Natural killer cell treated with Interleukin-12 subunit alpha and Interleukin-12 subunit beta and Interleukin-15 and Interleukin-18, amount 100 ng/mL, for 72 hours (primary cell): ENCODE results near the gene BICDL2. TPM values are rescaled to one million over a fixed set of nuclear protein-coding genes. Genes with fewer than 3 reads are reported as not detected.
"Not testable (repeated sequence)": the region's sequence is repeated elsewhere in the genome, so short reads cannot be mapped to it uniquely, and the experiment has no call there.

ENCODE experiments used
- ATAC-seq, 2 donors: fragments of 150-1000 bp; cut with Tn5 transposase in 1 of 2; sonication (Bioruptor Pico), chemical (Tn5 transposase) in 1 of 2; 2 replicates each; pipeline ENCODE4 v1.10.0; 2021
- DNase-seq: peaks from one replicate; pipeline ENCODE4 v3.0.0; 2022; ENCODE audit warnings: low spot score
- H3K27ac Mint-ChIP-seq, 2 donors: 1 replicate in 1 of 2; 2 replicates in 1 of 2; pipeline ENCODE4 v1.8.0; 2022; ENCODE audit warnings: mixed read lengths in 2 of 2, mild to moderate bottlenecking in 1 of 2, moderate library complexity in 1 of 2
- H3K27me3 Mint-ChIP-seq, 2 donors: 1 replicate in 1 of 2; 2 replicates in 1 of 2; pipeline ENCODE4 v1.8.0; 2022; ENCODE audit warnings: mixed read lengths in 2 of 2
- H3K36me3 Mint-ChIP-seq: one replicate; pipeline ENCODE4 v1.8.0; 2022; ENCODE audit warnings: mixed read lengths
- H3K4me1 Mint-ChIP-seq, 2 donors: 1 replicate in 1 of 2; 2 replicates in 1 of 2; pipeline ENCODE4 v1.8.0; 2022; ENCODE audit warnings: low read depth in 2 of 2, mixed read lengths in 2 of 2, mild to moderate bottlenecking in 1 of 2
- H3K4me3 Mint-ChIP-seq: one replicate; pipeline ENCODE4 v1.8.0; 2022; ENCODE audit warnings: mixed read lengths
- H3K9me3 Mint-ChIP-seq: 2 replicates; pipeline ENCODE4 v1.8.0; 2022; ENCODE audit warnings: mixed read lengths
- total RNA-seq, 2 donors: library from RNA; stranded (reverse); gene quantifications; one replicate each; pipeline ENCODE4 v1.2.3, GENCODE V29; 2022

The BICDL2 gene
- total RNA-seq, 2 donors from 2014 or later: 0.50 to 0.67 TPM

DNA sequence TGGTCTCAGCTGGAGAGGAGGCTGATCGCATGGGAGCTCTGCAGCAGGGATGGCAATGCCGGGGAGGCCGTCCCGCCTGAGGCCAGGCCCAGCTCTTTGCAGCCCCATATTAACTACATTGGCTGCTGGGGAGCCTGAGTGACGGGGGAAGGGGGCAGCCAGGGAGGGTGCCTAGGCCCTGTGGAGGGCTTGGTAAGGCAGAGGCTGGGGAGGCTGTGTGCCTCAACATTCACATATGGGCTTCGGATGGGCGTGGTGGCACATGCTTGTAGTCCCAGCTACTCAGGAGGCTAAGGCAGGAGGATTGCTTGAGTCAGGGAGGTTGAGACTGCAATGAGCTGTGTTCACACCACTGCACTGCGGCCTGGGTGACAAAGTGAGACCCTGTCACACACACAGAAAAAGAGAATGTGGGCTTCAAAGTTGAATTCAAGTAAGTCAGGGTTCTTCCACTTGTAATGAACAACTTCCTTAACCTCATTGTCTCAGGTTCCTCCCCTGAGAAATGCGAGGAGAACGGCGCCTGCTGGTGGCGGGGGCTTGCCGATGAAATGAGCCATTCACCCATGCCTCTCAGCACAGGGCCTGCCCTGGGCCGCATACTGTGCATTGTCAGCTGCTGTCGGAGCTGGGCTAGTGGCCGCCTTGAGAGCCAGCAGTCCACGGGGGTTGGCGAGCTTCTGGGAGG, 36.0 kb upstream of the BICDL2 start:
- DNase-seq, H3K27me3 Mint-ChIP-seq, H3K9me3 Mint-ChIP-seq: not testable (repeated sequence)
- peak overlapping the region; percentile 98 to 100 for H3K27ac Mint-ChIP-seq
- ATAC-seq: peak; percentile 71 to 77
- H3K4me3 Mint-ChIP-seq: peak overlapping the region; percentile 85
- H3K36me3 Mint-ChIP-seq: peaks cover 18% of the 10 kb centered on the region
- peaks cover 79 to 86% of the 10 kb centered on the region in 2 donors for H3K4me1 Mint-ChIP-seq

- H3K36me3 Mint-ChIP-seq: peaks cover 15% of the 10 kb centered on the region
Measured at GRCh38 chr16:3072148-3072547, 35.4 kb upstream of the BICDL2 start.

DNA sequence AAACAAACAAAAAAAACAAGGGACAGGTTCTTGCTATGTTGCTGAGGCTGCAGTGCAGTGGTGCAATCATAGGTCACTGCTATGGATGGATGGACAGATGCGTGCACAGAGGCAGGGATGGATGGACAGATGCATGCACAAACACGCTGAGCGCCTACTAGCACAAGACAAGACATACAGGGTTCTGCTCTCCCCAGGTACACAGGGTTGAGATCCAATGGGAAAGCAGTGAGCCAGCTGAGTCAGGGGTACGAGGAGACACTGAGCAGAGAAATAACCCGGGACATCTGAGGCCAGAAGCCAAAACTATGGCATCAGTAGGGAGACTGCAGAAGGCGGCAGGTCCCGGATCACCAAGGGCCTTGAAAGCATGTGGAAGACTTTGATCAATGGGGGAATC, 34.9 kb upstream of the BICDL2 start:
- no peak for DNase-seq
- no peak for ATAC-seq
- peaks cover 74 to 75% of the 10 kb centered on the region in 2 donors for H3K4me1 Mint-ChIP-seq
- H3K27ac Mint-ChIP-seq: peak overlapping the region; percentile 97 to 100
- H3K27me3 Mint-ChIP-seq: no peaks in the 10 kb centered on the region
- H3K9me3 Mint-ChIP-seq: no peaks in the 10 kb centered on the region
- H3K4me3 Mint-ChIP-seq: peak overlapping the region; percentile 61
- H3K36me3 Mint-ChIP-seq: peaks cover 15% of the 10 kb centered on the region

More at GRCh38 chr16:3072148-3072547, 35.4 kb upstream of the BICDL2 start:
- DNase-seq, H3K9me3 Mint-ChIP-seq, H3K27me3 Mint-ChIP-seq: not testable (repeated sequence)
- ATAC-seq: peak in 1 of 2 donors; percentile 15
- Mint-ChIP-seq H3K4me1 (peaks cover 76 to 80% of the 10 kb centered on the region in 2 donors), H3K27ac (peak overlapping the region; percentile 97 to 100), H3K4me3 (peak overlapping the region; percentile 61)

DNA sequence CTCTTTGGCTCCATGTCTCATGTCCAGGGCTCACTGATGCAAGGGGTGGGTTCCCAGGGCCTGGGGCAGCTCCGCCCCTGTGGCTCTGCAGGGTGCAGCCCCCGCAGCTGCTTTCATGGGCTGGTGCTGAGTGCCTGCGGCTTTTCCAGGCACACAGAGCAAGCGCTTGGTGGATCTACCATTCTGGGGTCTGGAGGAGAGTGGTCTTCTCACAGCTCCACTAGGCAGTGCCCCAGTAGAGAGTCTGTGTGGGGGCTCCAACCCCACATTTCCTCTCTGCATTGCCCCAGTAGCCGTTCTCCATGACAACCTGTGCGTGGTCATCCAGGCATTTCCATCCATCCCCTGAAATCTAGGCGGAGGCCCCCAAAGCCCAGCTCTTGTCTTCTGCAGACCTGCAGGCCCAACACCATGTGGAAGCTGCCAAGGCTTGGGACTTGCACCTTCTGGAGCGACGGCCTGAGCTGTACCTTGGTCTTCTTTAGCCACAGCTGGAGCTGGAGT, 33.9 kb upstream of the BICDL2 start:
- Mint-ChIP-seq H3K9me3 (no peaks in the 10 kb centered on the region), H3K27me3 (no peaks in the 10 kb centered on the region), H3K36me3 (peaks cover 19% of the 10 kb centered on the region), H3K27ac (peak overlapping the region; percentile 97 to 100), H3K4me3 (no peak overlapping the region), H3K4me1 (peaks cover 67 to 68% of the 10 kb centered on the region in 2 donors)
- no peak for ATAC-seq
- DNase-seq: no peak

- H3K9me3 Mint-ChIP-seq: not testable (repeated sequence)
Measured at GRCh38 chr16:3069146-3069545, 32.4 kb upstream of the BICDL2 start.

DNA sequence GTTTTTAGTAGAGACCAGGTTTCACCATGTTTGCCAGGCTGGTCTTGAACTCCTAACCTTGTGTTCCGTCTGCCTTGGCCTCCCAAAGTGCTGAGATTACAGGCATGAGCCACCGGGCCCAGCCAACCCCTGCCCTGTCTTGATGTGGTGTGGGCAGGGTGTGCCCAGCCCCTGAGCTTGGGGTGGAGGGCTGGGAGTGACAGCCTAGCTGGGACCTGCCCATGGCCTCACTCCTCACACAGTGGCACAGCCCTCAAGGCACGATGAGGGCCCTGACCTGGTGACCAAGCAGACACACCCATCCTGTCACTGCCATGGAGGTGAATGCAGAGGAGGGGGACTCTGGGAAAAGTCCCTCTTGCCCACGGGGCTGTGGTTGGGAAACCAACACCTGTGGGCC, 31.7 kb upstream of the BICDL2 start:
- H3K27ac Mint-ChIP-seq: peak overlapping the region; percentile 97 to 100
- peak overlapping the region; percentile 100 for H3K4me3 Mint-ChIP-seq
- no peaks in the 10 kb centered on the region for H3K9me3 Mint-ChIP-seq
- peaks cover 57 to 62% of the 10 kb centered on the region in 2 donors for H3K4me1 Mint-ChIP-seq
- no peaks in the 10 kb centered on the region for H3K27me3 Mint-ChIP-seq
- DNase-seq: no peak
- H3K36me3 Mint-ChIP-seq: peaks cover 22% of the 10 kb centered on the region
- ATAC-seq: no peak

More at GRCh38 chr16:3069146-3069545, 32.4 kb upstream of the BICDL2 start:
- H3K36me3 Mint-ChIP-seq: peaks cover 22% of the 10 kb centered on the region
- H3K27me3 Mint-ChIP-seq, ATAC-seq, DNase-seq: not testable (repeated sequence)
- peak overlapping the region; percentile 73 for H3K4me3 Mint-ChIP-seq
- H3K4me1 Mint-ChIP-seq: peaks cover 59 to 64% of the 10 kb centered on the region in 2 donors
- H3K27ac Mint-ChIP-seq: peak overlapping the region; percentile 97 to 100

- Mint-ChIP-seq H3K27ac (peak overlapping the region; percentile 97 to 100), H3K36me3 (peaks cover 22% of the 10 kb centered on the region), H3K27me3 (no peaks in the 10 kb centered on the region), H3K9me3 (no peaks in the 10 kb centered on the region), H3K4me3 (peak overlapping the region; percentile 100), H3K4me1 (peaks cover 55 to 59% of the 10 kb centered on the region in 2 donors)
- no peak for DNase-seq
- peak in 1 of 2 donors; percentile 1 for ATAC-seq
Measured at GRCh38 chr16:3066440-3066748, 29.6 kb upstream of the BICDL2 start.

- Mint-ChIP-seq H3K27ac (peak overlapping the region; percentile 97 to 100), H3K36me3 (peaks cover 22% of the 10 kb centered on the region), H3K4me3 (peak overlapping the region; percentile 100), H3K27me3 (no peaks in the 10 kb centered on the region), H3K9me3 (no peaks in the 10 kb centered on the region), H3K4me1 (peaks cover 50 to 54% of the 10 kb centered on the region in 2 donors)
- ATAC-seq: peak; percentile 1 to 29
- DNase-seq: no peak
Measured at GRCh38 chr16:3065742-3066439, 29.1 kb upstream of the BICDL2 start.

DNA sequence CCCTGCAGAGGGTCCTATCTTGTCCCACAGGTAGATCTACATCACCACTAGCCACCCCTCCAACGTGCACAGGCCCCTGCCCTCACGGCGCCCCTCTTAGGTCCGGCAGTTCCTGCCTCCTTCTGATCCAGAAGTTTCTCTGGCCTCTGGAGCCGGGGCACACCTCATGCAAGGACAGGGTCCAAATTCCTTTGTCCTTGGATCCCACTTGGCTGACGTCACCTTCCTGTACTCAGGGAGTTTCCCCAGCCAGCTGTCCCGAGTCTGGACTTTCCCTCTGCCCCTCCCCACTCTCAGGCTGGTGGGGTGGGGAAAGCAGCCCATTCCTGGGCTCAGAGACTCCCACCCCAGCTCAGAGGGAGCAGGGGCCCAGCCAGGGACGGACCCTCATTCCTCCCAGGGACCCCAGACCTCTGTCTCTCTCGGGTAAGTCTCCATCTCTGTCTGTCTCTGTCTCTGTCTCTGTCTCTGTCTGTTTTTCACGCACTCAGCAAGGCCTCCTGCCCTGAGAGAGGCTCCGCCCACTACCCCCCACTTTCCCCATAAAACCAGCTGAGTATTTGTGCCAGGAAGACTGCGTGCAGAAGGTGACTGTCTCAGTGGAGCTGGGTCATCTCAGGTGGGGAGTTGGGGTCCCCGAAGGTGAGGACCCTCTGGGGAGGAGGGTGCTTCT, 28.5 kb upstream of the BICDL2 start, which contains the start of gene IL32:
IL32 (plus strand) TSS at position 572 of the 673 bp plus-strand sequence. CDS start 172 bp downstream, outside the sequence.
- no peaks in the 10 kb centered on the region for H3K9me3 Mint-ChIP-seq
- H3K27ac Mint-ChIP-seq: peak within 1 kb of the TSS; percentile 97 to 100
- ATAC-seq (peak; percentile 71 to 73), DNase-seq (no peak)
- peak within 1 kb of the TSS; percentile 100 for H3K4me3 Mint-ChIP-seq
- no peaks in the 10 kb centered on the region for H3K27me3 Mint-ChIP-seq
- peaks cover 22% of the 10 kb centered on the region for H3K36me3 Mint-ChIP-seq
- H3K4me1 Mint-ChIP-seq: peaks cover 49 to 55% of the 10 kb centered on the region in 2 donors

DNA sequence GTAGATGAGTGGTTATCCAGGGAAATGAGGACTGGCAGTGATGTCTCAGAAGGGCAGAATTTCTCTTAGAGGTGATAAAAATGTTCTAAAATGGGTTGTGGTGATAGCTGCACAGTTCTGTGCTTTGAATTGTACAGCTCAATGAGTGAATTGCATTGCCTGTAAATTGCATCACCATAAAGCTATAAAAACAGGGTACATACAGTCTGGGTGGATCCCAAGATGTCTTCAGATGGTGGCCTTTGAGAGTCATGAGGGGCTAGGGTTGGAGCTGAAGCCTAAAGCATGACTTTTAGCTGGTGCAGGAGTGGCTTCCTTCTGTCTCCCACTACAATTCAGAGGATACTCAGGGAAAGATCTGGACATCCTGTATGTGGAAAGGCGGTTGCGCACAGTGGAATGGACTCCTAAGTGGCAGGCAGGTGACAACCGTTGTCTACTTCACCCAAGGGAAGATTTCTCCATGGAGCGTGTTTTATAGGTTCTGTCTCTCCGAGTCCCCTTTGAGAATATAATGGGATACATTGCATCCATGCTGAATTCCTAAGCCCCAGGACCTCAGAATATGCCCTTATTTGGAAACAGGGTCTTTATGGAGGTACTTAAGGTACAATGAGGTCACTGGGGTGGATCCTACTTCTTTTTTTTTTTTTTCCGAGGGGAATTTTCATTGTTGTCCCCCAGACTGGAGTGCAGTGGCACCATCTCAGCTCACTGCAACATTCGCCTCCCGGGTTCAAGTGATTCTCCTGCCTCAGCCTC, 27.1 kb upstream of the BICDL2 start:
- H3K4me3 Mint-ChIP-seq: peak overlapping the region; percentile 52
- ATAC-seq (no peak), DNase-seq (no peak)
- H3K9me3 Mint-ChIP-seq: no peaks in the 10 kb centered on the region
- H3K4me1 Mint-ChIP-seq: peaks cover 46 to 53% of the 10 kb centered on the region in 2 donors
- no peaks in the 10 kb centered on the region for H3K27me3 Mint-ChIP-seq
- H3K36me3 Mint-ChIP-seq: peaks cover 11% of the 10 kb centered on the region
- peak overlapping the region; percentile 97 to 100 for H3K27ac Mint-ChIP-seq

GRCh38 chr16:3062553-3062952, 25.8 kb upstream of the BICDL2 start:
- peaks cover 43 to 46% of the 10 kb centered on the region in 2 donors for H3K4me1 Mint-ChIP-seq
- no peak for DNase-seq

DNA sequence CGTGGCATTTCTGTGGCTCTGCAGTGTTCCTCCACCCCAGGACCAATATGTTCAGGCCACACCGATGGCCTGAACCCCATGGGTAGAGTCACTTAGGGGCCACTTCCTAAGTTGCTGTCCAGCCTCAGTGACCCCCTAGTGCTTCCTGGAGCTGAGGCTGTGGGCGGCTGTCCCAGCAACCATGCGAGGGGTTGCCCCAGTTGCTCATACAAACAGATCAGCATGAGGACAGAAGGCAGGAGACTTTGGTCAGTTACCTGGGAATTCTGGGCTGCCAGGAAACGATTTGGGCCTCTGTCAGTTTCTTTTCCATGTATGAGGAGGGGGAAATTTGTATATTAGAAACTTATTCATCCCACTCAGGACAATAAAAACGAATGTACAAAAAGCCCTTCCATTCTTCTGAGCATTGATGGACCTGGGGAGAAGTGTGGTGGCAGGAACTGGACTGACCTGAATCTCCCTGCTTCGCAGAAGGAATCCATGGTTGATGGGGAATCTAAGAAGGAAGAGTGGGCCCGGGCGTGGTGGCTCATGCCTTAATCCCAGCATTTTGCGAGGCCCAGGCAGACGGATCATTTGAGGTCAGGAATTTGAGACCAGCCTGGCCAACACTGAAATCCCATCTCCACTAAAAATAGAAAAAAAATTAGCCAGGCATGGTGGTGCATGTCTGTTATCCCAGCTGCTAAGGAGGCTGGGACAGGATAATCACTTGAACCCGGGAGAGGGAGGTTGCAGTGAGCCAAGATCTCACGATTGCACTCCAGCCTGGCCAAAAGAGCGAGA, 23.8 kb upstream of the BICDL2 start:
- DNase-seq: no peak
- ATAC-seq: no peak
- peaks cover 9% of the 10 kb centered on the region for H3K36me3 Mint-ChIP-seq
- H3K27me3 Mint-ChIP-seq: no peaks in the 10 kb centered on the region
- H3K4me3 Mint-ChIP-seq: peak overlapping the region; percentile 89
- H3K9me3 Mint-ChIP-seq: no peaks in the 10 kb centered on the region
- H3K27ac Mint-ChIP-seq: peak overlapping the region; percentile 92 to 99
- peaks cover 52% of the 10 kb centered on the region in 2 donors for H3K4me1 Mint-ChIP-seq

More at GRCh38 chr16:3062553-3062952, 25.8 kb upstream of the BICDL2 start:
- ATAC-seq: no peak
- H3K27ac Mint-ChIP-seq: peak overlapping the region; percentile 97 to 100
- H3K36me3 Mint-ChIP-seq: peaks cover 8% of the 10 kb centered on the region
- no peaks in the 10 kb centered on the region for H3K27me3 Mint-ChIP-seq
- peak overlapping the region; percentile 52 for H3K4me3 Mint-ChIP-seq
- H3K9me3 Mint-ChIP-seq: no peaks in the 10 kb centered on the region
